NCI-H2107 (cell line): ENCODE results near the gene DPP8.
"Not testable (repeated sequence)": the region's sequence is repeated elsewhere in the genome, so short reads cannot be mapped to it uniquely, and the experiment has no call there.

Experiments
- DNase-seq: peaks from one replicate; lab custom pipeline; 2025; lab: John Stamatoyannopoulos, UW

The DPP8 gene

GRCh38 chr15:65524226-65524625 is 6.7 kb upstream of the DPP8 start:
- no peak for DNase-seq

GRCh38 chr15:65521350-65521749 is 3.9 kb upstream of the DPP8 start:
- DNase-seq: no peak

- no peak for DNase-seq
These were observed 1.3 kb upstream of the DPP8 start for GRCh38 chr15:65518633-65519285.

- no peak for DNase-seq
These were observed 348 bp upstream of the DPP8 start for GRCh38 chr15:65517866-65518207.

GRCh38 chr15:65512807-65513416 is 4.6 kb downstream of the DPP8 start:
- no peak for DNase-seq

GRCh38 chr15:65512189-65512588 is 5.3 kb downstream of the DPP8 start:
- DNase-seq: no peak

- no peak for DNase-seq
These were observed 8.2 kb downstream of the DPP8 start for GRCh38 chr15:65509321-65509720.

GRCh38 chr15:65494076-65494475 is 23.4 kb downstream of the DPP8 start:
- DNase-seq: no peak

GRCh38 chr15:65484876-65485275 is 32.6 kb downstream of the DPP8 start:
- DNase-seq: no peak

- DNase-seq: no peak
These were observed 40.6 kb downstream of the DPP8 start for GRCh38 chr15:65476903-65477302.

- DNase-seq: no peak
These were observed 46.6 kb downstream of the DPP8 start for GRCh38 chr15:65470866-65471265.

GRCh38 chr15:65468229-65468909 is 49.1 kb downstream of the DPP8 start:
- DNase-seq: no peak

- no peak for DNase-seq
These were observed 50.6 kb downstream of the DPP8 start for GRCh38 chr15:65466901-65467300.

GRCh38 chr15:65463096-65463495 is 54.4 kb downstream of the DPP8 start:
- DNase-seq: not testable (repeated sequence)

GRCh38 chr15:65460741-65461347 is 56.6 kb downstream of the DPP8 start:
- no peak for DNase-seq

- not testable (repeated sequence) for DNase-seq
These were observed 62.2 kb downstream of the DPP8 start for GRCh38 chr15:65455256-65455655.

GRCh38 chr15:65451989-65452388 is 65.5 kb downstream of the DPP8 start:
- DNase-seq: no peak

- DNase-seq: no peak
These were observed 66.9 kb downstream of the DPP8 start for GRCh38 chr15:65450556-65450955.

GRCh38 chr15:65447145-65447544 is 70.3 kb downstream of the DPP8 start:
- no peak for DNase-seq

GRCh38 chr15:65434201-65434600 is 83.3 kb downstream of the DPP8 start:
- no peak for DNase-seq

GRCh38 chr15:65431731-65432130 is 85.8 kb downstream of the DPP8 start:
- no peak for DNase-seq

GRCh38 chr15:65426216-65426853 is 91.2 kb downstream of the DPP8 start:
- DNase-seq: no peak

GRCh38 chr15:65424683-65425082 is 92.8 kb downstream of the DPP8 start:
- DNase-seq: no peak
